Renal cortex interstitium (tissue), 3 donors: Measurements from ENCODE around the gene OR2T35. TPM values are rescaled to one million over a fixed set of nuclear protein-coding genes. Genes with fewer than 3 reads are reported as not detected.

Experiments used
- polyA plus RNA-seq, 3 donors: library from polyadenylated mRNA; unstranded; fragments of 120-200 nt; gene quantifications; one replicate each; pipeline ENCODE4 v1.2.1, GENCODE V29; 2013; ENCODE audit not compliant: insufficient read length in 3 of 3

The OR2T35 gene
- polyA plus RNA-seq, 3 donors: not detected

Other genes starting within 250 kb of the OR2T35 start
- gene OR2T1, start 242.2 kb downstream of the OR2T35 start, polyA plus RNA-seq: not detected
- under 1 TPM in 1 of 3 donors, not detected in 2; 0.06 TPM for gene OR2T2, start 199.6 kb downstream of the OR2T35 start, polyA plus RNA-seq
- not detected for gene OR2T3, start 171.9 kb downstream of the OR2T35 start, polyA plus RNA-seq
- gene OR2T5, start 156.7 kb downstream of the OR2T35 start, polyA plus RNA-seq: under 1 TPM in 1 of 3 donors, not detected in 2; 0.12 TPM
- under 1 TPM in 1 of 3 donors, not detected in 2; 0.11 TPM for gene OR2G6, start 137.2 kb downstream of the OR2T35 start, polyA plus RNA-seq
- gene OR2T29, start 82.5 kb downstream of the OR2T35 start, polyA plus RNA-seq: not detected
- not detected for gene OR2T34, start 70.5 kb downstream of the OR2T35 start, polyA plus RNA-seq
- gene OR2T10, start 47.6 kb downstream of the OR2T35 start, polyA plus RNA-seq: under 1 TPM in 1 of 3 donors, not detected in 2; 0.33 TPM
- not detected for gene OR2T11, start 10.2 kb downstream of the OR2T35 start, polyA plus RNA-seq
- gene OR2T27, start 10.2 kb upstream of the OR2T35 start, polyA plus RNA-seq: not detected
- not detected for gene OR14I1, start 57.5 kb upstream of the OR2T35 start, polyA plus RNA-seq
- gene LYPD8, start 110.5 kb upstream of the OR2T35 start, polyA plus RNA-seq: under 1 TPM in 1 of 3 donors, not detected in 2; 0.17 TPM
- 10 to 100 TPM; 23.6 to 31.4 (median 30.0) TPM for gene SH3BP5L, start 180.6 kb upstream of the OR2T35 start, polyA plus RNA-seq
- 10 to 100 TPM; 18.6 to 25.6 (median 24.0) TPM for gene ZNF672, start 192.9 kb upstream of the OR2T35 start, polyA plus RNA-seq
- gene ZNF692, start 213.8 kb upstream of the OR2T35 start, polyA plus RNA-seq: 10 to 100 TPM; 43.2 to 61.9 (median 47.0) TPM